ENCODE data around the gene PPIL4.
A peak's percentile ranks its signal among the peaks of the same experiment; 100 is the strongest.

The PPIL4 gene

DNA sequence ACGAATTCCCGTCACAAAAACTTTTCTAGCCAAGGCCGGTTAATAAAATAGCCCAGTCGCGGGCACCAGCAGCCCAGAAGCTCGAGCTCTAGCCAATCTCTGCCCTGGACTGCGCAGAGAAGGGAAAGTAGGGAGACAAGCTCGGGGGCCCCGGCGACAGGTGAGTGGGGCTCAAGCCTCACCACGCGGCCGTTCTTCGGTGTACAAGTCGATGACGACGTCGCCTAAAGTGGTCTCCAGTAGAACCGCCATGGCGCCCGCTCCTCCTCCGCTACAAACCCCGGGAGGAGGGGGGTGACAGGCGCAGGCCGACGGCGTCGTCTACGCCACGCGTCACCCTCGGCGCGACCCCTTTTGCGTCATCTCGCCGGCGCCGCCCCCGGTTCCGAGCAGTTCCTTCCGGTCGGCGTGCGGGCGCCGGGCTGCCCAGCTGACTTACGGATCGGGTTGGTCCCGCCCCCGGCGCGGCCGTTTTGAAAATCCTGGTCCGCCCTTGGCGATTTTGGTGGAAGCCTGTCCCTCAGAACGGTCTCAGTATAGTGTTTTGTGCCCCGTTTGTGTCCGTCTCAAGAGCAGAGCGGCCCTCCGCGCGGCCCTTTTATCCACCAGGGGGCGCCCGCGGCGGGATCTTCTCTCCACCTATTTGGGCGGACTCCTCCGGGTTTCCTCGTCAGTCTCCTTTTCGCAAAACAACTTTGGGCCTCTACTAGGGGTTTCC lies at the start of gene PPIL4:
Gene PPIL4, minus strand, starts transcription at position 290 of the 718 bp plus-strand sequence. Its CDS starts 38 bp downstream, at position 252.
- peak; percentile 96 for DNase-seq (ENCODE audit: low read depth in 2 of 2)

- DNase-seq (ENCODE audit: low read depth in 2 of 2), result no peak
These were observed 47.6 kb upstream of the PPIL4 start for GRCh38 chr6:149593408-149593807.

- DNase-seq (ENCODE audit: low read depth in 2 of 2), result no peak
These were observed 47.1 kb upstream of the PPIL4 start for GRCh38 chr6:149592983-149593382.

DNA sequence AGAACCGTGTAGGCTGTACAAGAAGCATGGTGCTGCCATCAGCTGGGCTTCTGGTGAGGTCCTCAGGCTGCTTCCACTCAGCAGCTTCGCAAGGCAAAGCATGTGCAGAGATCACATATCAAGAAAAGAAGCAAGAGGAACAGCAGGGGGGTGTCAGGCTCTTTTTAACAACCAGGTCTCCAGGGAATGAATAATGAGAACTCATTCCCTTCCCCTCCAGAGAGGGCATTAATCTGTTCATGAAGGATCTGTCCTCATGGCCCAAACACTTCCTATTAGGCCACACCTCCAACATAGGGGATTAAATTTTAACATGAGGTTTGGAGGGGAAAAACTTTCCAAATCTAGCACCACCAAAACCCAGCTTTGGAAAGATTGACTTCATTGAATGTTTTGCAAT lies 40.3 kb upstream of the PPIL4 start:
- no peak for DNase-seq (ENCODE audit: low read depth in 2 of 2)

DNA sequence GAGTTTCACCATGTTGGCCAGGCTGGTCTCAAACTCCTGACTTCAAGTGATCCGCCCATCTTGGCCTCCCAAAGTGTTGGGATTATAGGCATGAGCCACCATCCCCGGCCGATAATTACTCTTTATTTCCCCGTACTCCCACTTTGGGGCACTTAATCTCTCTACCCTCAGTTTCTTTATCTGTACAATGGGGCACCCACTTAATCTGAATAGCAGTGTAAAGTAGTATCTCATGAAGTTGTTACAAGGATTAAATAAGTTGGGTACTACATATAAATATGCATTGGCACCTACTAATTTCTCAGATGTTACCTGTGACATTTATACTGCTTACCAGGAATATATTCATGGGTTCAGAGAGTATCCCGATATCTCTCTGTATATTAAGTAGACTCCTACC lies 35.5 kb upstream of the PPIL4 start:
- no peak for DNase-seq (ENCODE audit: low read depth in 2 of 2)

GRCh38 chr6:149580880-149581279 lies 35.0 kb upstream of the PPIL4 start:
- DNase-seq (ENCODE audit: low read depth in 2 of 2), result no peak

- no peak for DNase-seq (ENCODE audit: low read depth in 2 of 2)
These were observed 22.2 kb upstream of the PPIL4 start for GRCh38 chr6:149567945-149568585.

DNA sequence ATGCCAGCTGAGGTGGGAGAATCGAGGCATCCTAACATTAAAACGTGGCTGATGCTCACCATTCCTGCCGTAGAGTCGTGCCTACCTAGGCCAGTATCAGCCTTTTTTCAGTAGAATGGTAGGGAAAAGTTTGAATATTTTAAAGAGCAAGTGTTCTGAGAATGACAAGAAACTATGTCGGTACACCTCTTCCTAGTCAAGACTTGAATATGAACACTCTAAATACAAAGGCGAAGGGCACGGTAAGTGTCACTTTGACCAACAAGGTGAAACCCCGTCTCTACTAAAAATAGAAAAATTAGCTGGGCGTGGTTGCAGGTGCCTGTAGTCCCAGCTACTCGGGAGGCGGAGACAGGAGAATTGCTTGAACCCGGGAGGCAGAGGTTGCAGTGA lies 21.3 kb upstream of the PPIL4 start:
- DNase-seq (ENCODE audit: low read depth in 2 of 2), result no peak

DNA sequence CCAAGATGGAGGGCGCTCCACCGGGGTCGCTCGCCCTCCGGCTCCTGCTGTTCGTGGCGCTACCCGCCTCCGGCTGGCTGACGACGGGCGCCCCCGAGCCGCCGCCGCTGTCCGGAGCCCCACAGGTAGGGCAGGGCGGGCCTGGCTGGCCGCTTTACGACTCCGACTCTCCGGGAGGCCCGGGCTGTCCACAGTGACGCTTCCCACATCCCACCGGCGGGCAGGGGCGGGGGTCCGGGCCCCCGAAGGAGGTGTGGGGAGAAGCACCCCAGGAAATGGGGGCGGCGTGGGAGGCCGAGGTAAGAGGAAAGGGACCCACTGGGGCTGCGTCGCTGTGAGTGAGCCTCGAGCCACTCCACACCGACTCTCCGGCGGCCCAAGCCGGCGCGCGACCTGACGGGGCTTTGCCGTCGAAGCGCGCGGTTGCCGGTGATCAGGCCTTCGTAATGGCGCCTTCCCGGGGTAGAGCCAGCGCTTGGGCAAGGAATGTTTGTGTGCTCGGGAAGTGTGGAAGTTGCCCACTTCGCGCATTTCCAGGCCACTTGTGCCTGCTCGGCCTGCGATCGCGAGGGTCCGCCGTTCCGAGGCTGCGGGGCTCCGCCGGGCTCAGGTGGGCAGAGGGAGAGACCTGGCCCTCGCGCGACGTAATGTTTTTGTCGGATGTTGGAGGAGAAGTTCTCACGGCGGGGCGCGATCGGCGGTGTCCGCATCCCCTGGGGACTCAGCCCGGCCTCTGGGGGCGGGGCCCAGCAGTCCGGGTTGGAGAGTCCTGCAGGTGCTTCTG lies 20.8 kb upstream of the PPIL4 start:
- peak; percentile 22 to 42 for DNase-seq (ENCODE audit: low read depth in 2 of 2)

- peak; percentile 89 to 92 for DNase-seq (ENCODE audit: low read depth in 2 of 2)
These were observed 19.9 kb upstream of the PPIL4 start, which contains the start of gene GINM1 for GRCh38 chr6:149565527-149566409. GINM1 (plus strand) TSS chr6:149566375; CDS start chr6:149566415, 40 bp downstream.

- DNase-seq (ENCODE audit: low read depth in 2 of 2), result no peak
These were observed 18.1 kb upstream of the PPIL4 start for GRCh38 chr6:149563928-149564325.

- no peak for DNase-seq (ENCODE audit: low read depth in 2 of 2)
These were observed 17.5 kb upstream of the PPIL4 start for GRCh38 chr6:149563203-149563927.

DNA sequence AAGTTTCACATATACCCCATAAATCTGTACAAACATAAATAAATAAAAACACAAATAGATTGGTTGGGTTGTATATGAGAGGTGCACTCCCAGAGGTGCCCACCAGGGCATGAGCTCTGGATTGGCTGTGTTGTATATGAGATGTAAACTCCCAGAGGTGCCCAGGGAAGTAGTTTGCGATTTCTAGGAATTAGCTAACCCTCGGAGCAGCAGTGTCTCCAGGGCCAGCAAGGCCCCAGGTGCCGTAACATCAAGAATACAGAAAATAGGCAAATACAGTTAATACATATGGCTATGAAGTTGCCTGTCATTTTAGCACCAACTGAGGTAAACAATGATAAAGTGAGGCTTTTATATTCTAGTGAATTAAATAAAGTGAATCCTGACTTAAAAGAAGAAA lies 14.9 kb upstream of the PPIL4 start:
- no peak for DNase-seq (ENCODE audit: low read depth in 2 of 2)

DNA sequence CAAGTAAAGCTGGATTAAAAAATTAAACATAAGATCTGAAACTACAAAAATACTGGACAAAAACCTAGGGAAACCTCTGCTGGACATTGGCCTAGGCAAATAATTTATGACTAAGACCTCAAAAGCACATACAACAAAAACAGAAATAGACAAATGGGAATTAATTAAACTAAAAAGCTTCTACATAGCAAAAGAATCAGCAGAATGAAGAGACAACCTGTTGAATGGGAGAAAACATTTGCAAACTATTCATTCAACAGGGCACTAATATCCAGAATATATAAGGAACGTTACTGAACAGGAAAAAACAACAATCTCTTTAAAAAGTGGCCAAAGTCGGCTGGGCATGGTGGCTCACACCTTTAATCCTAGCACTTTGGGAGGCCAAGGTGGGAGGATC lies 13.5 kb upstream of the PPIL4 start:
- no peak for DNase-seq (ENCODE audit: low read depth in 2 of 2)

DNA sequence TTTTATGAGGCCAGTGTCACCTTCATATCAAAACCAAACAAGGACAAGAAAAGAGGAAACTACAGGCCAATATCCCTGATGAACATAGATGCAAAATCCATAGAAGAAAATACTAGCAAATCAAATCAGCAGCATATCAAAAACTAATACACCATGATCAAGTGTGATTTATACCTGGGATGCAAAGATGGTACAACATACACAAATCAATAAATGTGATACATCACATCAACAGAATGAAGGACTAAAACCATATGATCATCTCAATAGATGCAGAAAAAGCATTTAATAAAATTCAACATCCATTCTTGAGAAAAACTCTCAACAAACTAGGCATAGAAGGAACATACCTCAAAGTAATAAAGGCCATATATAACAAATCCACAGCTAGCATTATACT lies 12.2 kb upstream of the PPIL4 start:
- DNase-seq (ENCODE audit: low read depth in 2 of 2), result no peak

DNA sequence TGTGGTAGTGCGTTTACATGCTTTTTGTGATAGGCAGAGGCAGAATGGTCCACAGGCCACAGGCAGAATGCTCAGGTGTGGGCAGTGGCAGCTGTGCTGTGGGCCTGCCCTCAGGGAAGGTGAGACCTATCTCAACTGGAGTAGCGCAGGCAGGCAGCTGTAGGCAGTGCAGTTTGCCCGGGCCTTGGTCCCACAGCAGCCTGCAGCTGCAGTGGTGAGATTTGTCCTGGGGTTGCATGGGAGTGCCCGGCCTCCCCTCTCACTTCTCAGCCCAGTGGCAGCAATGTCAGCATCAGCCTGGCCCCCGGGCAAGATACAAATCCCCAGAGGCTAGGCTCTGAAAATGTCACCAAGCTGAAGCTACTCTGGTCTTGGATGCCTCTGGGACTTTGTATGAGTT lies 6.1 kb upstream of the PPIL4 start:
- DNase-seq (ENCODE audit: low read depth in 2 of 2), result no peak

DNA sequence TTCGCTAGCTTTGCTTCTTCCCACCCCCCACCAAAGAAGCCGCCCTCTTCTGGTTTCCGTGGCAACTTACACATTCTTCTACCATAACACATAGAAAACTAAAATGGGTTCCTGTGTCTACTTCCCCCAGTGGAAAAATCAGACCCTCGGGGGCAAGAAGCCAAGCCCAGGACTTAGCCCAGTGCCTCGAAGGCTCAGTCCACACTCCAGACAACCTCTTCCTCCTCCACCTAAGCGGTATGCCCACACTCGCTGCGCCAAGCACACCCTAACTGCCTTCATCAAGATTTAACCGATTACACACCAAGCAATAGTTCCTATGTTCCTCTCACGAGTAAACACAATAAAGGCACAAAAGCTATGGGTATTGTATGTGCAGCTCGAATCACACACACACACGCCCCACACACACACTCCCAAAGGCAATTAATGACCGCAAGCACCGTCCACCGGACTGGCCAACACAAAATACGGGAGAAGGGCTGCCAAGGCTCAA lies 537 bp downstream of the PPIL4 start:
- peak in 1 of 2 donors; percentile 20 for DNase-seq (ENCODE audit: low read depth in 2 of 2)

- DNase-seq (ENCODE audit: low read depth in 2 of 2), result no peak
These were observed 1.1 kb downstream of the PPIL4 start for GRCh38 chr6:149544646-149545257.

GRCh38 chr6:149541139-149541538 lies 4.7 kb downstream of the PPIL4 start:
- DNase-seq (ENCODE audit: low read depth in 2 of 2), result no peak

GRCh38 chr6:149534742-149535141 lies 11.1 kb downstream of the PPIL4 start:
- no peak for DNase-seq (ENCODE audit: low read depth in 2 of 2)
